Measurements from ENCODE around the gene TMOD3.

GRCh38 chr15:51955504-51955903 lies 126.1 kb downstream of the TMOD3 start:
- TF ChIP-seq CTCF (conservative IDR thresholded peaks at IDR 0.05), result no peak
- TF ChIP-seq ZFX (IDR thresholded peaks at IDR 0.05), result no peak
